Measurements from ENCODE around the gene SF3B3. TPM values are rescaled to one million over a fixed set of nuclear protein-coding genes. Genes with fewer than 3 reads are reported as not detected.

Gene SF3B3
- total and polyA plus RNA-seq, 5 donors from 2014 or later: 110 to 190 (median 138) TPM

DNA sequence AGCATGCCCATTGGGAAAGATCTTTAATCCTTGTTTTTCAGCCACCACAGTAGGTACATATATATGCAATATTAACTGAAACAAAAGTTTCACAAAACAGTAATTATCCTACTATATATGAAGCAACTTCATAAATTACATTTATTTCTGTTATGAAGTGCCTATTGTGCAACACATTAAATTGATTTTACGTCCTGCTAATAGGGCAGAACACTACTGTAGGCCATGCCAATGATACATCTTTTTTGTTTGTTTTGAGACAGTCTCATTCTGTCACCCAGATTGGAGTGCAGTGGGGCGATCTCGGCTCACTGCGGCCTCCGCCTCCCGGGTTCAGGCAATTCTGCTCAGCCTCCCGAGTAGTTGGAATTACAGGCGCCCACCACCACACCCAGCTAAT is 29.1 kb downstream of the SF3B3 start:
- Histone ChIP-seq H3K4me1 (ENCODE audit: control insufficient read depth, insufficient read depth, low read length, poor library complexity, severe bottlenecking) (no peaks in the 10 kb centered on the region), H3K4me3 (ENCODE audit: low read depth, low read length) (no peak overlapping the region), H3K36me3 (ENCODE audit: control insufficient read depth, insufficient read depth, low read length) (peaks cover 96% of the 10 kb centered on the region), H3K27ac (ENCODE audit: insufficient read depth, low read length, poor library complexity, severe bottlenecking) (no peak overlapping the region), H3K27me3 (ENCODE audit: control insufficient read depth, insufficient read depth, low read length) (no peaks in the 10 kb centered on the region), H3K9me3 (ENCODE audit: control insufficient read depth in 2 of 2, low read length in 2 of 2) (no peaks in the 10 kb centered on the region)
- ATAC-seq (ENCODE audit: low read depth in 2 of 2) (no peak), DNase-seq (no peak)
- Mint-ChIP-seq H3K27ac (no peak overlapping the region), H3K27me3 (no peaks in the 10 kb centered on the region), H3K9me3 (no peaks in the 10 kb centered on the region), H3K4me3 (no peak overlapping the region), H3K4me1 (peaks cover 11 to 29% (median 17%) of the 10 kb centered on the region in 4 donors), H3K36me3 (peaks cover 71% of the 10 kb centered on the region)

- DNase-seq: no peak
- no peaks in the 10 kb centered on the region for H3K9me3 ChIP-seq (ENCODE audit: control insufficient read depth in 2 of 2, low read length in 2 of 2)
- no peaks in the 10 kb centered on the region for H3K27me3 Mint-ChIP-seq
- peak overlapping the region in 2 of 3 donors; percentile 31 to 97 for H3K27ac Mint-ChIP-seq
- H3K4me1 ChIP-seq (ENCODE audit: control insufficient read depth, insufficient read depth, low read length, poor library complexity, severe bottlenecking): no peaks in the 10 kb centered on the region
- H3K27ac ChIP-seq (ENCODE audit: insufficient read depth, low read length, poor library complexity, severe bottlenecking): no peak overlapping the region
- peaks cover 12 to 21% (median 16%) of the 10 kb centered on the region in 4 donors for H3K4me1 Mint-ChIP-seq
- no peak overlapping the region for H3K4me3 Mint-ChIP-seq
- no peak overlapping the region for H3K4me3 ChIP-seq (ENCODE audit: low read depth, low read length)
- H3K9me3 Mint-ChIP-seq: no peaks in the 10 kb centered on the region
- ATAC-seq (ENCODE audit: low read depth in 2 of 2): no peak
- peaks cover 96% of the 10 kb centered on the region for H3K36me3 ChIP-seq (ENCODE audit: control insufficient read depth, insufficient read depth, low read length)
- peaks cover 66% of the 10 kb centered on the region for H3K36me3 Mint-ChIP-seq
- no peaks in the 10 kb centered on the region for H3K27me3 ChIP-seq (ENCODE audit: control insufficient read depth, insufficient read depth, low read length)
Measured at GRCh38 chr16:70553645-70554044, 30.0 kb downstream of the SF3B3 start.

DNA sequence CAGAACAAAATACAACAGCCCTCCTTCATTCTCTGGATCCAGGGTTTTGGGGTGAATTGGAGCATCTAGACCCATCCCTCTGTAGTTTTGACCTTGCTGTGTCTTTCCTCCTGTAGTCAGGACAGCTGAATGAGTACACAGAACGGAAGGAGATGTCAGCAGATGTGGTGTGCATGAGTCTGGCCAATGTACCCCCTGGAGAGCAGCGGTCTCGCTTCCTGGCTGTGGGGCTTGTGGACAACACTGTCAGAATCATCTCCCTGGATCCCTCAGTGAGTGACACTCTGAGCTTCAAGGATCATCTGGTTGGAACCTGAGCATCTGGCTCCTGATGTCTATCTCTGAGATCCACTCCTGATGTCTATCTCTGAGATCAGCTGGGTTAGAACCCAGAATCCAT is 32.4 kb downstream of the SF3B3 start:
- Histone ChIP-seq H3K27me3 (ENCODE audit: control insufficient read depth, insufficient read depth, low read length) (no peaks in the 10 kb centered on the region), H3K4me3 (ENCODE audit: low read depth, low read length) (no peak overlapping the region), H3K9me3 (ENCODE audit: control insufficient read depth in 2 of 2, low read length in 2 of 2) (no peaks in the 10 kb centered on the region), H3K4me1 (ENCODE audit: control insufficient read depth, insufficient read depth, low read length, poor library complexity, severe bottlenecking) (peaks cover 2% of the 10 kb centered on the region), H3K27ac (ENCODE audit: insufficient read depth, low read length, poor library complexity, severe bottlenecking) (no peak overlapping the region), H3K36me3 (ENCODE audit: control insufficient read depth, insufficient read depth, low read length) (peaks cover 98% of the 10 kb centered on the region)
- peaks cover 8 to 10% (median 9%) of the 10 kb centered on the region in 4 donors for H3K4me1 Mint-ChIP-seq
- DNase-seq (no peak), ATAC-seq (ENCODE audit: low read depth in 2 of 2) (no peak)
- no peak overlapping the region for H3K4me3 Mint-ChIP-seq
- no peaks in the 10 kb centered on the region for H3K27me3 Mint-ChIP-seq
- H3K27ac Mint-ChIP-seq: peak overlapping the region in 1 of 3 donors; percentile 75
- H3K36me3 Mint-ChIP-seq: peaks cover 49% of the 10 kb centered on the region
- H3K9me3 Mint-ChIP-seq: no peaks in the 10 kb centered on the region

DNA sequence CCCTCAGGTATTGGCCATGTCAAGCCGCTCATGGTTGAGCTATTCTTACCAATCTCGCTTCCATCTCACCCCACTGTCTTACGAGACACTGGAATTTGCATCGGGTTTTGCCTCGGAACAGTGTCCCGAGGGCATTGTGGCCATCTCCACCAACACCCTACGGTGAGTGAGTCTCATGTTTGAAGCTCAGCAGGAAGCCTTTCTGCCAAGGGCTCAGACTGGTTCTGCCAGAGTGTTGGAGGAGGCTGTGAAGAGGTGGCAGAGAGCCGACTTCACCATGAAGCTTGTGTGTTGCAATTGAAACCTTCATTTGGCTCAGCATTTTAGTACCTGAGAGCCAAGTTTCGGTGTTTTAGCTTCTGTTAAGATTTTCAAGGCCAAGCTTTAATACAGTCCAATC is 38.0 kb downstream of the SF3B3 start:
- no peaks in the 10 kb centered on the region for H3K9me3 ChIP-seq (ENCODE audit: control insufficient read depth in 2 of 2, low read length in 2 of 2)
- ATAC-seq (ENCODE audit: low read depth in 2 of 2) (no peak), DNase-seq (no peak)
- peaks cover 0 to 8% (median 3%) of the 10 kb centered on the region in 4 donors for H3K4me1 Mint-ChIP-seq
- H3K4me3 Mint-ChIP-seq: no peak overlapping the region
- H3K27ac ChIP-seq (ENCODE audit: insufficient read depth, low read length, poor library complexity, severe bottlenecking): no peak overlapping the region
- H3K36me3 Mint-ChIP-seq: peaks cover 47% of the 10 kb centered on the region
- no peak overlapping the region for H3K27ac Mint-ChIP-seq
- H3K9me3 Mint-ChIP-seq: peaks cover 0 to 1% (median 0%) of the 10 kb centered on the region in 7 donors
- peaks cover 100% of the 10 kb centered on the region for H3K36me3 ChIP-seq (ENCODE audit: control insufficient read depth, insufficient read depth, low read length)
- H3K4me3 ChIP-seq (ENCODE audit: low read depth, low read length): no peak overlapping the region
- H3K4me1 ChIP-seq (ENCODE audit: control insufficient read depth, insufficient read depth, low read length, poor library complexity, severe bottlenecking): peaks cover 2% of the 10 kb centered on the region
- H3K27me3 Mint-ChIP-seq: no peaks in the 10 kb centered on the region
- H3K27me3 ChIP-seq (ENCODE audit: control insufficient read depth, insufficient read depth, low read length): no peaks in the 10 kb centered on the region

GRCh38 chr16:70563636-70564035 is 40.0 kb downstream of the SF3B3 start:
- Mint-ChIP-seq H3K4me1 (peaks cover 0 to 8% (median 0%) of the 10 kb centered on the region in 4 donors), H3K36me3 (peaks cover 49% of the 10 kb centered on the region), H3K4me3 (no peak overlapping the region), H3K27ac (no peak overlapping the region), H3K27me3 (no peaks in the 10 kb centered on the region), H3K9me3 (peaks cover 0 to 1% (median 0%) of the 10 kb centered on the region in 7 donors)
- ATAC-seq (ENCODE audit: low read depth in 2 of 2): no peak
- Histone ChIP-seq H3K4me1 (ENCODE audit: control insufficient read depth, insufficient read depth, low read length, poor library complexity, severe bottlenecking) (peaks cover 2% of the 10 kb centered on the region), H3K4me3 (ENCODE audit: low read depth, low read length) (no peak overlapping the region), H3K27me3 (ENCODE audit: control insufficient read depth, insufficient read depth, low read length) (no peaks in the 10 kb centered on the region), H3K9me3 (ENCODE audit: control insufficient read depth in 2 of 2, low read length in 2 of 2) (no peaks in the 10 kb centered on the region), H3K36me3 (ENCODE audit: control insufficient read depth, insufficient read depth, low read length) (peaks cover 100% of the 10 kb centered on the region), H3K27ac (ENCODE audit: insufficient read depth, low read length, poor library complexity, severe bottlenecking) (no peak overlapping the region)
- no peak for DNase-seq

DNA sequence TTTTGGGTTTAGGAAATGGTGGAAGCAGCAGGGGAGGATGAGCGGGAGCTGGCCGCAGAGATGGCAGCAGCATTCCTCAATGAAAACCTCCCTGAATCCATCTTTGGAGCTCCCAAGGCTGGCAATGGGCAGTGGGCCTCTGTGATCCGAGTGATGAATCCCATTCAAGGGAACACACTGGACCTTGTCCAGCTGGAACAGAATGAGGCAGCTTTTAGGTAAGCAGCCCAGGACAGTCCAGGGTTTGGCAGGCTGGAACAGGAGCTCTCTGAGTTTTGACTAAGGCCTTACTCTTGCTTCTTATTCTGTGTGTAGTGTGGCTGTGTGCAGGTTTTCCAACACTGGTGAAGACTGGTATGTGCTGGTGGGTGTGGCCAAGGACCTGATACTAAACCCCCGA is 41.4 kb downstream of the SF3B3 start:
- peaks cover 100% of the 10 kb centered on the region for H3K36me3 ChIP-seq (ENCODE audit: control insufficient read depth, insufficient read depth, low read length)
- ATAC-seq (ENCODE audit: low read depth in 2 of 2) (no peak), DNase-seq (no peak)
- H3K4me1 ChIP-seq (ENCODE audit: control insufficient read depth, insufficient read depth, low read length, poor library complexity, severe bottlenecking): no peaks in the 10 kb centered on the region
- H3K4me3 ChIP-seq (ENCODE audit: low read depth, low read length): no peak overlapping the region
- peaks cover 0 to 8% (median 0%) of the 10 kb centered on the region in 4 donors for H3K4me1 Mint-ChIP-seq
- H3K27ac Mint-ChIP-seq: peak overlapping the region in 2 of 3 donors; percentile 20 to 26
- no peaks in the 10 kb centered on the region for H3K9me3 ChIP-seq (ENCODE audit: control insufficient read depth in 2 of 2, low read length in 2 of 2)
- no peaks in the 10 kb centered on the region for H3K27me3 Mint-ChIP-seq
- H3K27me3 ChIP-seq (ENCODE audit: control insufficient read depth, insufficient read depth, low read length): no peaks in the 10 kb centered on the region
- H3K36me3 Mint-ChIP-seq: peaks cover 54% of the 10 kb centered on the region
- H3K9me3 Mint-ChIP-seq: peaks cover 0 to 1% (median 0%) of the 10 kb centered on the region in 7 donors
- no peak overlapping the region for H3K4me3 Mint-ChIP-seq
- no peak overlapping the region for H3K27ac ChIP-seq (ENCODE audit: insufficient read depth, low read length, poor library complexity, severe bottlenecking)

DNA sequence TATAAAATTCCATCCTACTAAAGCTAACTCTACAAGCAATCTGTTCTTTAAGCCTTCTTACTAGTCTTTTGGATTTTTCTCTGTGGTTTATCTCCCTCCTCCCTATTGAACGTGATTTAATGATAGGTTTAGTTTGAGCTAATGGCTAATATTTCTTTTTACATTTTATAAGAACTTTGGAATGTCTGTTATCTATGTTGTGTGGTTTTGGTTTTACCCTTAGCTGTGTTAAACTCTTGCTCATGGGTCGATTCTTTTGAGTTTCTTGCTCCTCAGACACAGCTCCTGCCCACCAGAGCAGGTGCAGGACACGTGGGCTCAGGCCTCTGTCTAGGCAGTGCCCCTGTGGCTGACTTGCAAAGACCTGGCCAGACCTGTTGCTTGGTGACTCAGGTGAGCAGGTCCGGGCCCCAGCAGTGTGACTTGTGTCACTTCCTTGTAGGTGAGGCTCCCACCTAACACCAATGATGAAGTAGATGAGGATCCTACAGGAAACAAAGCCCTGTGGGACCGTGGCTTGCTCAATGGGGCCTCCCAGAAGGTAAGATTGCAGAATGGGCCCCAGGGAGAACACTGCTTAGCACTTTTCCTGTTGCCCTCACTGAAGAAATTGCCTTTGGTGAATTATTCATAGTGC is 45.1 kb downstream of the SF3B3 start:
- H3K36me3 Mint-ChIP-seq: peaks cover 63% of the 10 kb centered on the region
- no peaks in the 10 kb centered on the region for H3K27me3 Mint-ChIP-seq
- no peaks in the 10 kb centered on the region for H3K9me3 ChIP-seq (ENCODE audit: control insufficient read depth in 2 of 2, low read length in 2 of 2)
- no peaks in the 10 kb centered on the region for H3K27me3 ChIP-seq (ENCODE audit: control insufficient read depth, insufficient read depth, low read length)
- no peak overlapping the region for H3K4me3 ChIP-seq (ENCODE audit: low read depth, low read length)
- H3K27ac Mint-ChIP-seq: peak overlapping the region in 1 of 3 donors; percentile 80
- H3K4me3 Mint-ChIP-seq: no peak overlapping the region
- H3K27ac ChIP-seq (ENCODE audit: insufficient read depth, low read length, poor library complexity, severe bottlenecking): no peak overlapping the region
- H3K9me3 Mint-ChIP-seq: no peaks in the 10 kb centered on the region
- H3K36me3 ChIP-seq (ENCODE audit: control insufficient read depth, insufficient read depth, low read length): peaks cover 98% of the 10 kb centered on the region
- ATAC-seq (ENCODE audit: low read depth in 2 of 2) (no peak), DNase-seq (no peak)
- H3K4me1 Mint-ChIP-seq: peaks cover 0 to 2% (median 0%) of the 10 kb centered on the region in 4 donors
- H3K4me1 ChIP-seq (ENCODE audit: control insufficient read depth, insufficient read depth, low read length, poor library complexity, severe bottlenecking): no peaks in the 10 kb centered on the region

DNA sequence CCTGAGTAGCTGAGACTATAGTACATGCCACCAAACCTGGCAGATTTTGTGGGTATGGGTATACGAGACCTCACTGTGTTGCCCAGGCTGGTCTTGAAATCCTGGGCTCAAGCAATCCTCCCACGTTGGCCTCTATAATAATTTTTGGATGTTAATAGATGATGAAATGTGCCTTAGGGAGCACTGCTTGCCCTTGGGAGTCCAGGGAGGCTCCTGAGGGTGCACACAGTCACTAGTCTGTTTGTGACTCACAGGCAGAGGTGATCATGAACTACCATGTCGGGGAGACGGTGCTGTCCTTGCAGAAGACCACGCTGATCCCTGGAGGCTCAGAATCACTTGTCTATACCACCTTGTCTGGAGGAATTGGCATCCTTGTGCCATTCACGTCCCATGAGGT is 46.1 kb downstream of the SF3B3 start:
- H3K4me1 Mint-ChIP-seq: peaks cover 0 to 4% (median 3%) of the 10 kb centered on the region in 4 donors
- peaks cover 53% of the 10 kb centered on the region for H3K36me3 Mint-ChIP-seq
- no peak for ATAC-seq (ENCODE audit: low read depth in 2 of 2)

More for the DNA sequence above, 46.1 kb downstream of the SF3B3 start:
- Histone ChIP-seq H3K36me3 (ENCODE audit: control insufficient read depth, insufficient read depth, low read length) (peaks cover 92% of the 10 kb centered on the region), H3K27me3 (ENCODE audit: control insufficient read depth, insufficient read depth, low read length) (no peaks in the 10 kb centered on the region), H3K4me3 (ENCODE audit: low read depth, low read length) (no peak overlapping the region), H3K9me3 (ENCODE audit: control insufficient read depth in 2 of 2, low read length in 2 of 2) (no peaks in the 10 kb centered on the region), H3K27ac (ENCODE audit: insufficient read depth, low read length, poor library complexity, severe bottlenecking) (no peak overlapping the region), H3K4me1 (ENCODE audit: control insufficient read depth, insufficient read depth, low read length, poor library complexity, severe bottlenecking) (no peaks in the 10 kb centered on the region)
- no peaks in the 10 kb centered on the region for H3K9me3 Mint-ChIP-seq
- DNase-seq: no peak
- H3K4me3 Mint-ChIP-seq: no peak overlapping the region
- no peaks in the 10 kb centered on the region for H3K27me3 Mint-ChIP-seq
- H3K27ac Mint-ChIP-seq: no peak overlapping the region
